Islet of Langerhans (tissue), 1 donor: ENCODE measurements around the gene SMG1.
"Not testable (repeated sequence)": the region's sequence is repeated elsewhere in the genome, so short reads cannot be mapped to it uniquely, and the experiment has no call there.

ENCODE experiments used
- FAIRE-seq: peaks from one replicate; lab custom pipeline; 2011; peaks lifted over from hg19 to GRCh38; lab: Jason Lieb, UNC

SMG1 gene

DNA sequence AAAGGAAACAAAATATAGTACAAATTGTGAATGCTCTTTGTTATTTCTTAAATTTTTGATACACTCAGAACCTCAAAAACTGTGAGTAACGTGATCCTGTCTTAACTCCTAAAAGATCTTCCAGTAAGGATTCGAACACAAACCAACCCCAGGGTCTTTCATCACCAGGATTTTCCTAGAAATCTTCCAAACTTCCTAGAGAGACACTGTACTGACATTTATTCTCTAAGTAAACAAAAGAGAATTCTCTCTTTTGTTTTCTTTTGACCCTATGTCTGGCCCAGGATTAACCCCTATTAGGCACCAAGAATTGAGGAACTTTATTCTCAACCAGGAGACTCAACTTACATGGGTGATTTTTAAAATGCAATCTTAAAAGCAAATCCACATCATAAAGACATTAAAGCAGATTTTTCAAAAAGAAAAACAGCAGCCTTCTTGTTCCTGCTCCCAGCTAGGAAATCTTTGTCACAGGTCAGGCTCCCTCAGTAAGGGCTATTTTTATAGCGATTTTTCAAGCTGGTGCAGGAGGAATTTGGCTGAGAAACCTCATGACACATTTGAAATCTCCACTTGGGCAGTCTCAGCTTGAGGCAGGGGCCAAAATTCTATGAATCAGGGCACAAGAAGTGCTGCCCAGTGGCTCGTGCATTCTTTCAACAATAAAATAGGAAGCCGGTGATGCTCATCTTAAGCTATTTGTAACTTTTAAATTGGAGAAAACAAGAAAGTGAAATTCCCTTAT, 6.2 kb upstream of the SMG1 start:
- FAIRE-seq = no peak

DNA sequence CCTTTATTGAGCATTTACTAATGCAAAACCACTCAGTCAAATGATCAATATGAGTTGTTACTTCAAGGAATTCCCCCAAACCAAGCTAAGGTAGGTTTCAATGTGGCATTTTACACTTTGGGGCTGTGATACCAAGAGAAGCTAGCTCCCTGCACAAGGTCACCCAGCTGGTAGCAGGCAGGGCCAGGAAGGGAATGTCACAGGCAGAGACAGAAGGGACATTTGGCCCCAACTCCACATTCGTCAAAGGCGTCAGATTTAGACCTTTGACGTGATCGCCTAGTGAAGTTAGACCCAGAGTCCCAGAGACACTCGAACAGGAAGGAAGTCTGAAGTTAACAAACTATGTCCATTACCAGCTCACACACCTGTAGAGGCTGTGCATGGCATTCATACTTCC, 5.5 kb upstream of the SMG1 start:
- no peak for FAIRE-seq

- not testable (repeated sequence) for FAIRE-seq
Measured at GRCh38 chr16:18930095-18930494, 3.9 kb upstream of the SMG1 start.

DNA sequence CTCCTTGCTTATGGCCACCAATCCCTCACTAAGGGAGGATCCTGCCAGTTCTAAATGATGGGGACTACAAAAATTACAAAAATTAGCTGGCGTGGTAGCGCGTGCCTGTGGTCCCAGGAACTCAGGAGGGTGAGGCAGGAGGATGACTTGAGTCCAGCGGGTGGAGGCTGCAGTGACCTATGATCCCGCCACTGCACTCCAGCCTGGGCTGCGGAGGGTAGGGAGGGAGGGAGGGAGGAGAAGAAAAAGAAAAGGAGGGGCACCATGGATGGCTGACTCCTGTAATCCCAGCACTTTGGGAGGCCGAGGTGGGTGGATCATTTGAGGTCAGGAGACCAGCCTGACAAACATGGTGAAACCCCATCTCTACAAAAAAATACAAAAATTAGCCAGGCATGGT, 1.9 kb upstream of the SMG1 start:
- not testable (repeated sequence) for FAIRE-seq

DNA sequence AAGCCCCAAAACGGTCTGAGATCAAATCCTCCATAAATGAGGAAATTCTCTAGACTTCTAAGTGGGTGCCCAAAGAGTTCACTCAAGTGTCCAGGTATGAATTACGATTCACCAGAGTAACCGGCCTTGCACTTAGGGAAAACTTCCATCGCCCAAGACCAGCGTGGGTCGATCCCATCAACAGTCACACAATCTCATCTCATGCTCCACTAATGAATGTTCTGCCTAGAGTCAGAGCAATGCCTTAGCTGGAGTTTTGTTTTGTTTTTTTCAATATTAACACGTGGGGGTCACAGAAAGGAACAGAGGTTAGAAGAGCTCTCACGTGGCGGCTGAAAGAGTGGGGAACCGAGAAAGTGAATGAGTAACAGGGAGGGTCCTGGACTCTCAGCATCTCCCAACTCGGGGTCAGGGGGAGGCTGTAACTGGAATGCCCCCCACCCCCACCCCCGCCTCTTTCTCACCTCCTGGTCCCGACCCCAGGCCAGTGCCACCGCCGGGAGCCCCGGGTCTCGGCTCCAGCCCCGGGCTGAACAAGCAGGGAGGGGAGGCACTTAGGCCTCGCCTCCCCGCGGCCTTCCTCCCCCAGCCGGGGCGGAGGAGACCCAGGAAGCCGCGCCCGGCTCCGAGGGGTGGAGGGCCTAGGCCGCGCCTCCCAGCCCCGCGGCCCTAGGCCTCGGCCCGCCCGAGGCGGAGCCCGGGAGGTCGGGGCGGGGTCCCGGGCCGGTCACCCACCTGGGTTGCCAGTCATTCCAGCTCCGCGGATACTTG, 808 bp downstream of the SMG1 start:
- FAIRE-seq = not testable (repeated sequence)

GRCh38 chr16:18923935-18924334, 2.3 kb downstream of the SMG1 start:
- not testable (repeated sequence) for FAIRE-seq

GRCh38 chr16:18923124-18923523, 3.1 kb downstream of the SMG1 start:
- FAIRE-seq = not testable (repeated sequence)

DNA sequence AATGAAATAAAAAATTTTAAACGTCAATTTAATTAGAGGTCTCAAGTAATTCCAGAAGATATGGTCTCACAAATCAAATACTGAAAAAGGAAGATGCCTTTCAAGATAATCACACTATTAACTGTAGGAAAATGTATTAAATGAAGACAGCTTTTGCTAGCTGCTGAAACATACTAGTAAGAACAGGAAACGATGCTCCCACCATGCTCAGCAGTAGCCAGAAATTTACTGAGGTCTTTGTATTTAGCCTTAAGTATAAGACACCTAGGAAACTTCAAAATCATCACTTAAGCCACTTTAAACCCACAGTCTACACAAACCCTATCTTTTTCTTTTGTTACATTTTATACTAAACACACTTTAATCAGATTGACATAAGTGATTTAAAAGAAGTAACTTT, 16.6 kb downstream of the SMG1 start:
- not testable (repeated sequence) for FAIRE-seq

DNA sequence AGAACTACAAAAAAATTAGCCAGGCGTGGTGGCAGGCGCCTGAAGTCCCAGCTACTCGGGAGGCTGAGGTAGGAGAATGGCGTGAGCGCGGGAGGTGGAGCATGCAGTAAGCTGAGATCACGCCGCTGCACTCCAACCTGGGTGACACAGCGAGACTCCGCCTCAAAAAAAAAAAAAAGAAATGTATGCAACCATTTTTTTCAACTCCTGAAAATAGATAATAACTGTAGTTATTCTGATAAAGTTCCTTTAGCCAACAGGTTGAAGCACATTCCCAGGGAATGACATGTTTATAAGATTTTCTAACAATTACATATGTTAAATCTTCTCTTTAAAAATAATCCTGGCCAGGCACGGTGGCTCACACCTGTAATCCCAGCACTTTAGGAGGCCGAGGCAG, 17.5 kb downstream of the SMG1 start:
- FAIRE-seq = not testable (repeated sequence)

- not testable (repeated sequence) for FAIRE-seq
Measured at GRCh38 chr16:18902778-18903177, 23.4 kb downstream of the SMG1 start.

GRCh38 chr16:18902044-18902443, 24.2 kb downstream of the SMG1 start:
- FAIRE-seq = not testable (repeated sequence)

- not testable (repeated sequence) for FAIRE-seq
Measured at GRCh38 chr16:18901194-18901593, 25.0 kb downstream of the SMG1 start.

- not testable (repeated sequence) for FAIRE-seq
Measured at GRCh38 chr16:18884456-18884855, 41.8 kb downstream of the SMG1 start.

DNA sequence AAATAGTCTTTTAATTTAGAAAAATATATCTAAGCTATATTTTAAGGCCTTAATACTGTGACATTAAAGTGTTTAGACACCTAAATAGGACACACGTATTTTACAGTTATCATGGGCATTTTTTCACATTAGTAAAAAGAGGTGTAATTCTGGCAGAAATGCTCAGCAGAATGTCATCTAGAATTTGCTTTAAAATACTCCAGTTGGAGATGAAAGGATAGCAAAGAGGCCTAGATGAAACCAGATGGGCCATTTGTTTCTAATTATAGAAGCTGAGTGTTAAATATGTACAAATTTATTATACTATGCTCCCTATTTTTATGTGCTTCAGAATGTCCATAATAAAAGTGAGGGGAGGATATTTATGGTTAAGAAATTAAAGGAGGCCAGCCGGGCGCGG, 48.5 kb downstream of the SMG1 start:
- FAIRE-seq = not testable (repeated sequence)

- FAIRE-seq = not testable (repeated sequence)
Measured at GRCh38 chr16:18877259-18877658, 48.9 kb downstream of the SMG1 start.

- not testable (repeated sequence) for FAIRE-seq
Measured at GRCh38 chr16:18876301-18876700, 49.9 kb downstream of the SMG1 start.

GRCh38 chr16:18869043-18869771, 57.0 kb downstream of the SMG1 start:
- FAIRE-seq = not testable (repeated sequence)

- FAIRE-seq = not testable (repeated sequence)
Measured at GRCh38 chr16:18866277-18866823, 59.9 kb downstream of the SMG1 start.

GRCh38 chr16:18862891-18863290, 63.3 kb downstream of the SMG1 start:
- FAIRE-seq = not testable (repeated sequence)

- no peak for FAIRE-seq
Measured at GRCh38 chr16:18855196-18855595, 71.0 kb downstream of the SMG1 start.

DNA sequence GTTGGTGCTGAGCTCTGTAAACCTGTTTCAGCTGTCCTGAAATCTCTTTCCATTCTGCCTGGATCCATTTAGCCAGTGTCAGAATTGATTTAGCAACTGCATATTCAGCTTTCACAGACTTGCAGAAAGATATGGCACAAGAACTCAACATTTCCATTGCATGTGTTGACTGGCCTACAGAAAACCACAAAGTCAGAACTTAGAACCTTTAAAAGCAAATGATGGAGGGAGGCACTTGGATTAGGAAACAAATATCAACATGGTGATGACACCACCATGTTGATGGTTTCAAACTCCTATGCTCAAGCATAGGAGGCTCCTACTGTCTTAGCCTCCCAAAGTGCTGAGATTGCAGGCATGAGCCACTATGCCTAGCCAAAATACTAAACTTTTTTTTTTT, 72.5 kb downstream of the SMG1 start:
- FAIRE-seq = no peak

- no peak for FAIRE-seq
Measured at GRCh38 chr16:18852647-18853046, 73.6 kb downstream of the SMG1 start.

DNA sequence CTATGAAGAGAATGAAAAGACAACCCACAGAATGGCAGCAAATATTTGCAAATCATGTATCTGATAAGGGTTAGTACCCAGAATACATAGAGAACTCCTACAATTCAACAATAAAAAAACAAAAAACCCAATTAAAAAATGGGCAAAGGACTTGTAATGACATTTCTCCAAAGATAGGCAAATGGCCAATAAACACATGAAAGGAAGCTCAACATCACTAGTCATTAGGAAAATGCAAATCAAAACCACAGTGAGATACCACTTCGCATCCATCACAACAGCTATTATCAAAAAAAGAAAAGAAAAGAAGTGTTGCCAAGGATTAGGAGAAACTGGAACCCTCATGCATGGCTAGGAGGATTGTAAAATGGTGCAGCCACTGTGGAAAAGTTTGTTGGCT, 79.8 kb downstream of the SMG1 start:
- FAIRE-seq = no peak
